Endodermal cell (in vitro differentiated cells): Measurements from ENCODE around the gene DAAM2. TPM values are rescaled to one million over a fixed set of nuclear protein-coding genes. Genes with fewer than 3 reads are reported as not detected.

Experiments used
- DNase-seq: peaks from one replicate; pipeline ENCODE4 v3.0.0-alpha.2; 2017
- H3K27ac ChIP-seq: 2 replicates; pipeline ENCODE4 v1.5.1; 2013; ENCODE audit warnings: mild to moderate bottlenecking, low read depth, low read length, moderate library complexity
- H3K27me3 ChIP-seq: 2 replicates; pipeline ENCODE4 v1.6.1; 2013; ENCODE audit warnings: mild to moderate bottlenecking, low read length, moderate library complexity; ENCODE audit not compliant: insufficient read depth, control insufficient read depth, poor library complexity, severe bottlenecking
- H3K36me3 ChIP-seq: 2 replicates; pipeline ENCODE4 v1.7.0; 2013; ENCODE audit warnings: mild to moderate bottlenecking, low read length, moderate library complexity; ENCODE audit not compliant: control insufficient read depth, insufficient read depth
- H3K4me1 ChIP-seq: one replicate; pipeline ENCODE4 v1.7.0; 2013; ENCODE audit warnings: low read length; ENCODE audit not compliant: control insufficient read depth, insufficient read depth
- H3K4me3 ChIP-seq: 2 replicates; pipeline ENCODE4 v1.5.1; 2013; ENCODE audit warnings: mild to moderate bottlenecking, low read length, moderate library complexity
- H3K9ac ChIP-seq: 2 replicates; pipeline ENCODE4 v1.6.1; 2013; ENCODE audit warnings: mild to moderate bottlenecking, low read length, moderate library complexity; ENCODE audit not compliant: poor library complexity, severe bottlenecking; ENCODE audit errors: extremely low read depth
- H3K9me3 ChIP-seq: 2 replicates; pipeline ENCODE4 v1.6.1; 2013; ENCODE audit warnings: mild to moderate bottlenecking, low read length, moderate library complexity; ENCODE audit not compliant: control insufficient read depth
- H3K27ac Mint-ChIP-seq: 2 replicates; pipeline ENCODE4 v1.8.0; 2020; ENCODE audit warnings: mixed read lengths
- H3K27me3 Mint-ChIP-seq: 2 replicates; pipeline ENCODE4 v1.8.0; 2021; ENCODE audit warnings: mild to moderate bottlenecking, mixed read lengths; ENCODE audit not compliant: insufficient read depth
- H3K36me3 Mint-ChIP-seq: 2 replicates; pipeline ENCODE4 v1.8.0; 2020; ENCODE audit warnings: low read depth, mixed read lengths
- H3K4me1 Mint-ChIP-seq: 2 replicates; pipeline ENCODE4 v1.8.0; 2020; ENCODE audit warnings: mixed read lengths
- H3K4me3 Mint-ChIP-seq: 2 replicates; pipeline ENCODE4 v1.8.0; 2020; ENCODE audit warnings: mild to moderate bottlenecking, moderate library complexity, mixed read lengths
- H3K9me3 Mint-ChIP-seq: 2 replicates; pipeline ENCODE4 v1.8.0; 2020; ENCODE audit warnings: mild to moderate bottlenecking, mixed read lengths
- WGBS, 2 experiments: methylation state at CpG; one replicate each; pipeline versions ENCODE4 v1.1.5 to v1.1.7; 2013; ENCODE audit warnings: missing lambda C conversion rate in 2 of 2, mixed read lengths in 1 of 2; ENCODE audit not compliant: insufficient coverage in 1 of 2, insufficient read length in 1 of 2; 5-methylcytosine and 5-hydroxymethylcytosine counted together
- total RNA-seq, 2 donors: library from RNA; stranded (reverse); fragmentation: NEBNext Ultra II Directional in 1 of 2; extraction: Animal tissue kit (Norgen Biotek cat#: 25700) in 1 of 2; gene quantifications; 2 replicates in 1 of 2; 3 replicates in 1 of 2; pipeline ENCODE4 v1.2.1, GENCODE V29; 2021
- TF ChIP-seq, protein P1 (sequence below): fragments of 200-600 bp; sonication (generic); conservative IDR thresholded peaks from 2 replicates; pipeline ENCODE4 v1.5.0; 2021; ENCODE audit warnings: antibody characterized with exemption, mild to moderate bottlenecking

Gene DAAM2
- total RNA-seq, 2 donors from 2014 or later: 0.33 to 1.2 TPM

DNA sequence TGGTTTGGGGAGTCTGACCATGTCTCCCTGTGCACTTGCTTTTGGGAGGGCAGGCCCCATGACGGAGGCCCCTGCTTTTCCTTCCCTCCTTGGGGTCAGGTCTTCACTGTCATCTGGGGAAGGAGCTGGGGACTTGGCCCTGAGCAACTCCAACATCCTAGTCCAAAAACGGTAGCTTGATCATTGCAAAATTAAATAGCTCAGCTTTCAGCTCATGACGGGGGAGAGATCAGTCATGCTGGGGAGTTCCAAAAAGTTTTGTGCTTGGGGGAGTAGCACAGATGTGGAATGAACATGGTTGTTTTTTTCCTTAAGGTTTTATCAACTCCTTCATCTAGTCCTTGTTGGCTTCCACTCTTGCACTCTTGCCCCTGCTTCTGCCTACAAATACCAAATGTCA is 81.3 kb downstream of the DAAM2 start:
- Histone ChIP-seq H3K4me1 (no peaks in the 10 kb centered on the region), H3K27me3 (peaks cover 12% of the 10 kb centered on the region), H3K4me3 (no peak overlapping the region), H3K9ac (no peak overlapping the region), H3K36me3 (no peaks in the 10 kb centered on the region), H3K27ac (no peak overlapping the region), H3K9me3 (no peaks in the 10 kb centered on the region)
- WGBS, 2 experiments: 86 to 93% methylated on average over 1 to 3 of the region's 3 CpGs
- H3K4me1 Mint-ChIP-seq: no peaks in the 10 kb centered on the region
- TF ChIP-seq, protein P1, sequence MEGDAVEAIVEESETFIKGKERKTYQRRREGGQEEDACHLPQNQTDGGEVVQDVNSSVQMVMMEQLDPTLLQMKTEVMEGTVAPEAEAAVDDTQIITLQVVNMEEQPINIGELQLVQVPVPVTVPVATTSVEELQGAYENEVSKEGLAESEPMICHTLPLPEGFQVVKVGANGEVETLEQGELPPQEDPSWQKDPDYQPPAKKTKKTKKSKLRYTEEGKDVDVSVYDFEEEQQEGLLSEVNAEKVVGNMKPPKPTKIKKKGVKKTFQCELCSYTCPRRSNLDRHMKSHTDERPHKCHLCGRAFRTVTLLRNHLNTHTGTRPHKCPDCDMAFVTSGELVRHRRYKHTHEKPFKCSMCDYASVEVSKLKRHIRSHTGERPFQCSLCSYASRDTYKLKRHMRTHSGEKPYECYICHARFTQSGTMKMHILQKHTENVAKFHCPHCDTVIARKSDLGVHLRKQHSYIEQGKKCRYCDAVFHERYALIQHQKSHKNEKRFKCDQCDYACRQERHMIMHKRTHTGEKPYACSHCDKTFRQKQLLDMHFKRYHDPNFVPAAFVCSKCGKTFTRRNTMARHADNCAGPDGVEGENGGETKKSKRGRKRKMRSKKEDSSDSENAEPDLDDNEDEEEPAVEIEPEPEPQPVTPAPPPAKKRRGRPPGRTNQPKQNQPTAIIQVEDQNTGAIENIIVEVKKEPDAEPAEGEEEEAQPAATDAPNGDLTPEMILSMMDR: no peak
- no peaks in the 10 kb centered on the region for H3K36me3 Mint-ChIP-seq
- peaks cover 17% of the 10 kb centered on the region for H3K27me3 Mint-ChIP-seq
- no peak overlapping the region for H3K4me3 Mint-ChIP-seq
- DNase-seq: no peak
- H3K9me3 Mint-ChIP-seq: no peaks in the 10 kb centered on the region
- no peak overlapping the region for H3K27ac Mint-ChIP-seq

DNA sequence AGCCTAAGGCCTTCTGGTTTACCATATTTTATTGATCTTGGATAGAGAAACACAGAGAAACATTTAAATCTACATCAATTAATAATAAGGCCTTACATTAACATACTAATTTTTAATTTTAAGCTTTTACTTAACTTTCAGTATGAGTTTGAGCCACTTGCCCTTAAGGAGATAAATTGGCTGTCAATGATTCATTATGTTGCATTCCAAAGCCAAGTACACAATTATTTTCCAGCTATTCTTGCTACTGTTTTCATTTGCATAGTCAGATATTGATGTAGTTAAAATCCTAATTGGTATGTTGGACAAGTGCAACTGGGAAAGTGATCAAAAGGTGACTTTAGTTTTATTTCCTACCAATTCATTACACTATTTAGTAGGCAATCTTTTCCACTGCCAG is 83.9 kb downstream of the DAAM2 start:
- no peaks in the 10 kb centered on the region for H3K36me3 ChIP-seq
- TF ChIP-seq, protein P1: no peak
- peaks cover 2% of the 10 kb centered on the region for H3K27me3 Mint-ChIP-seq

DNA sequence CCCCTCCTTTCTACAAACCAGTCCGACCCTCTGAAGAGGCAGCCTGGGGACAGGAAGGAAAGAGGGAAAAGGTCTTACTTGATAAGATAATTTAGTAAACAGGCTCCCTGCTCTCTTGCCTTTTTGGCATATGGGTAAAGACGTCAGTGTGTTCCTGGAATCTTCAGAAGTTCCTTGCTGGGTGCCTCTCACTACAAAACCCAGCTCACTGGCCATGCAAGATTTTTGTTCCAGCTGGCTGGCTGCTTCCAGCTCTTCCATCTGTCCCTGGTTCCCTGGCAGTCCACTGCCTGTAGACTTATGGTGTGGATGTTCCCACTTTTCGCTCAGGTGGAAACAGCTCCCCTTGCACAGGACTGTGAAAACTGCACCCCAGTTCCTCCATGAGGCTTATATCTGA is 84.7 kb downstream of the DAAM2 start:
- 72 to 88% methylated on average over 2 of the region's 3 CpGs for WGBS, 2 experiments
- no peak overlapping the region for H3K4me3 ChIP-seq
- no peaks in the 10 kb centered on the region for H3K9me3 ChIP-seq
- no peak for DNase-seq
- no peak overlapping the region for H3K9ac ChIP-seq
- H3K27ac ChIP-seq: no peak overlapping the region
- no peaks in the 10 kb centered on the region for H3K36me3 ChIP-seq
- Mint-ChIP-seq H3K4me1 (no peaks in the 10 kb centered on the region), H3K4me3 (no peak overlapping the region), H3K36me3 (no peaks in the 10 kb centered on the region), H3K27ac (no peak overlapping the region), H3K9me3 (no peaks in the 10 kb centered on the region), H3K27me3 (peaks cover 2% of the 10 kb centered on the region)
- no peaks in the 10 kb centered on the region for H3K4me1 ChIP-seq
- H3K27me3 ChIP-seq: peaks cover 5% of the 10 kb centered on the region
- TF ChIP-seq, protein P1: no peak

More for the DNA sequence above, 83.9 kb downstream of the DAAM2 start:
- Histone ChIP-seq H3K27me3 (peaks cover 5% of the 10 kb centered on the region), H3K4me1 (no peaks in the 10 kb centered on the region), H3K9me3 (no peaks in the 10 kb centered on the region), H3K27ac (no peak overlapping the region), H3K4me3 (no peak overlapping the region), H3K9ac (no peak overlapping the region)
- Mint-ChIP-seq H3K36me3 (no peaks in the 10 kb centered on the region), H3K4me3 (no peak overlapping the region), H3K9me3 (no peaks in the 10 kb centered on the region), H3K4me1 (no peaks in the 10 kb centered on the region), H3K27ac (no peak overlapping the region)
- DNase-seq: no peak
